Transverse colon (tissue), 4 donors: ENCODE measurements around the gene ELL3.

Source experiments
- CTCF ChIP-seq, 5 experiments: fragments of 200-600 bp in 3 of 5; fragments of 450-650 bp in 2 of 5; sonication (generic) in 3 of 5; IDR thresholded peaks; 1 replicate in 2 of 5; 2 replicates in 3 of 5; pipeline ENCODE4 v1.5.1; 2016 to 2017; ENCODE audit warnings: antibody characterized with exemption in 5 of 5, inconsistent platforms in 3 of 5, mild to moderate bottlenecking in 2 of 5, moderate library complexity in 1 of 5
- POLR2AphosphoS5 ChIP-seq, 3 donors: sonication (generic); formaldehyde crosslinking; IDR thresholded peaks; one replicate each; pipeline ENCODE4 v1.6.1; 2016; ENCODE audit warnings: antibody characterized with exemption in 3 of 3

GRCh38 chr15:43824302-43825246 is 47.8 kb upstream of the ELL3 start, which contains the start of gene MFAP1:
- no peak for TF ChIP-seq CTCF (IDR thresholded peaks at IDR 0.05)
- peak; percentile 95 to 99 (median 98) for TF ChIP-seq POLR2AphosphoS5 (IDR thresholded peaks at IDR 0.05)
